ENCODE data around the gene TP53I11. TPM values are rescaled to one million over a fixed set of nuclear protein-coding genes. Genes with fewer than 3 reads are reported as not detected.

Gene TP53I11
- total and polyA plus RNA-seq, 9 of the 15 experiments (the other 6 are each of a cell fraction or from before 2014, with no cell fraction given) = 0.14 to 2.5 (median 1.2) TPM; not detected in 2

DNA sequence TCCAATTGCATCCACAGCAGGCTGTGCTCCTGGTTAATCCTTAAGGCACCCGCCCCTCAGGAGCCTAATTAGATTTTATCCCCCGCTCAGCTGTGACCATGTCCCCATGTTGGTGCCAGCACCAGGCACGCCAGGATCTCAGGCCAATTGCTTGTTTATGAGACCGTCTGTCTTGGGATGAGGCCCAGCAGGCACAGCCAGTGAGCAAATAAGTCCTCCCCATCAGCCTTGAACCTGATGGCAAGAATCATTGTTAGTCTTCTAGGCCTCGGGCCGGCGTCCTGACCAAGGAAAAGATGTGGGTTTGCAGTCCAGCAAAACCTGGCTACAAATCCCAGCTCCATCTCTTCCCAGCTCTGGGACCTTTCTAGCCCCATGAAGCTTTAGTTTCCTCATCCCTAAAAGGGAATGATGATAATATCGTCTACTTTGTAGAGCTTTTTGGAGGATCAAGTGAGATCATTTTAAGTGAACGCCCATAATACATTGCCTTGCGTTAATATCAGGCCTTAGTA, 57.3 kb downstream of the TP53I11 start:
- no peak for DNase-seq (ENCODE audit: extremely low read depth in 1 of 4, low spot score in 3 of 4)
- WGBS (ENCODE audit: insufficient coverage, low coverage, missing lambda C conversion rate) = 13% methylated on average over 10 of the region's 10 CpGs
- Histone ChIP-seq H3K79me2 (ENCODE audit: control insufficient read depth, insufficient read depth, low read length) (no peaks in the 10 kb centered on the region), H3K9me1 (ENCODE audit: control insufficient read depth, insufficient read depth, low read length) (no peaks in the 10 kb centered on the region), H3K4me1 (replicated peaks in 1 of 2; ENCODE audit: control insufficient read depth in 2 of 2, insufficient read depth in 2 of 2, low read length in 2 of 2) (peaks cover 0 to 4% of the 10 kb centered on the region in 2 experiments; a peak in 1 of 5 replicates), H3K27ac (ENCODE audit: extremely low read depth, low read depth, low read length) (no peak overlapping the region), H4K20me1 (replicated peaks; ENCODE audit: control insufficient read depth, insufficient read depth, low read length) (peaks cover 7% of the 10 kb centered on the region), H2AFZ (ENCODE audit: low read depth, low read length) (no peak overlapping the region), H3K9ac (ENCODE audit: insufficient read depth in 1 of 2, low read depth in 2 of 2, low read length in 2 of 2) (no peak overlapping the region), H3K4me2 (ENCODE audit: insufficient read depth, low read length) (no peak overlapping the region), H3K4me3 (no peak overlapping the region), H3K27me3 (ENCODE audit: control insufficient read depth in 2 of 2, insufficient read depth in 2 of 2, low read length in 2 of 2) (peaks cover 0 to 37% of the 10 kb centered on the region in 2 experiments; a peak in 4 of 5 replicates), H3K9me3 (replicated peaks; ENCODE audit: control insufficient read depth, insufficient read depth, low read depth, low read length) (no peaks in the 10 kb centered on the region), H3K36me3 (ENCODE audit: control insufficient read depth, insufficient read depth, low read length) (no peaks in the 10 kb centered on the region)
- ChIA-PET POLR2A (interaction anchor here (1.1 kb wide), 1 partner anchor 9 kb away, joined by 3 read pairs; no protein-coding TSS in a partner anchor), CTCF (ENCODE audit: low intra/inter-chr PET ratio) (interaction anchor here (0.6 to 3.0 kb wide), 5 partner anchors 160 to 276 kb away, joined by 3 to 16 read pairs (median 4); partner anchors contain the start of gene TSPAN18)
- no TSS peak for BruUV-seq (replicated peaks)
- in situ Hi-C loops (cut with MboI) (no loop called here), intact Hi-C loops (cut with micrococcal nuclease) (loop anchor here (5.0 kb wide), 1 partner anchor 336 kb away; no protein-coding TSS in a partner anchor)
- FAIRE-seq = no peak
- TF ChIP-seq KDM2B (CRISPR knock-in tag; IDR thresholded peaks at IDR 0.05) = no peak
- no peak for TF ChIP-seq NFE2L1 (tag; IDR thresholded peaks at IDR 0.05; ENCODE audit: borderline replicate concordance, low read depth)
- ATAC-seq = no peak

DNA sequence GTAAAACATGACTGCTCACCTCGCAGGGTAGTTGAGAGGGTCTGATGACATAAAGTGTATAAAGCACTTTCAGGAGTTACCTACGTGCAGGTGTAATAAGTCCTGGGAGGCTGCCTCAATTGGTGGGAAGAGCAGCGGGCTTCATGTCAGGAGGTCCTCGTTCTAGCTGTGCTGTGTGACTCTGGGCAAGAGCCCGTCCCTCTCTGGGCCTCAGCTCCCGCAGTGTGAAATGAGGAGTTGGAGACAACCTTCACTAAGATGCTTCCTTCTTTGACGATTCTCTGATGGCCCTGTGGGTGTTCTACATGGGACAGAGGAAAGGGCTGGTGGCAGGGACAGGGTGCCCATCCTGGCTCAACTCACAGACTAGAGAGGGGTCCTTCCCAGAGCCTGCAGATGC, 57.8 kb downstream of the TP53I11 start:
- no peak overlapping the region for H3K9ac ChIP-seq (ENCODE audit: insufficient read depth in 1 of 2, low read depth in 2 of 2, low read length in 2 of 2)
- H3K36me3 ChIP-seq (ENCODE audit: control insufficient read depth, insufficient read depth, low read length) = no peaks in the 10 kb centered on the region
- H3K27ac ChIP-seq (ENCODE audit: extremely low read depth, low read depth, low read length) = no peak overlapping the region
- POLR2A ChIA-PET = interaction anchor here (1.1 kb wide), 1 partner anchor 8 kb away, joined by 3 read pairs; no protein-coding TSS in a partner anchor
- no TSS peak for BruUV-seq (replicated peaks)
- no peaks in the 10 kb centered on the region for H3K9me3 ChIP-seq (replicated peaks; ENCODE audit: control insufficient read depth, insufficient read depth, low read depth, low read length)
- ATAC-seq = no peak
- 0% methylated on average over 7 of the region's 7 CpGs for WGBS (ENCODE audit: insufficient coverage, low coverage, missing lambda C conversion rate)
- H4K20me1 ChIP-seq (replicated peaks; ENCODE audit: control insufficient read depth, insufficient read depth, low read length) = peaks cover 7% of the 10 kb centered on the region
- FAIRE-seq = no peak
- H3K27me3 ChIP-seq (ENCODE audit: control insufficient read depth in 2 of 2, insufficient read depth in 2 of 2, low read length in 2 of 2) = peaks cover 0 to 39% of the 10 kb centered on the region in 2 experiments; a peak in 4 of 5 replicates
- TF ChIP-seq RBM25 (IDR thresholded peaks at IDR 0.05; ENCODE audit: low read depth, low read length, severe bottlenecking) (peak; percentile 49), ZNF707 (CRISPR knock-in tag; conservative IDR thresholded peaks at IDR 0.05) (no peak), ZFP36 (IDR thresholded peaks at IDR 0.05; ENCODE audit: low read depth, low read length, partially characterized antibody) (peak; percentile 75)
- no peaks in the 10 kb centered on the region for H3K9me1 ChIP-seq (ENCODE audit: control insufficient read depth, insufficient read depth, low read length)
- H3K4me3 ChIP-seq = no peak overlapping the region
- peaks cover 0 to 4% of the 10 kb centered on the region in 2 experiments; a peak in 1 of 5 replicates for H3K4me1 ChIP-seq (replicated peaks in 1 of 2; ENCODE audit: control insufficient read depth in 2 of 2, insufficient read depth in 2 of 2, low read length in 2 of 2)
- CTCF ChIA-PET (ENCODE audit: low intra/inter-chr PET ratio) = interaction anchor here (0.7 to 3.0 kb wide), 3 partner anchors 160 to 259 kb away, joined by 3 to 13 read pairs (median 4); partner anchors contain the start of gene TSPAN18
- H3K4me2 ChIP-seq (ENCODE audit: insufficient read depth, low read length) = no peak overlapping the region
- H2AFZ ChIP-seq (ENCODE audit: low read depth, low read length) = no peak overlapping the region
- intact Hi-C loops (cut with micrococcal nuclease) = loop anchor here (5.0 kb wide), 1 partner anchor 336 kb away; no protein-coding TSS in a partner anchor
- H3K79me2 ChIP-seq (ENCODE audit: control insufficient read depth, insufficient read depth, low read length) = no peaks in the 10 kb centered on the region
- in situ Hi-C loops (cut with MboI) = no loop called here
- DNase-seq (ENCODE audit: extremely low read depth in 1 of 4, low spot score in 3 of 4) = no peak

Measured in K562 (cell line).